ENCODE data around the gene FDX2.

- TF ChIP-seq BHLHE40 (IDR thresholded peaks at IDR 0.05; ENCODE audit: borderline replicate concordance): no peak
- no peak for TF ChIP-seq ELF4 (IDR thresholded peaks at IDR 0.05)
- no peak for TF ChIP-seq PKNOX1 (IDR thresholded peaks at IDR 0.05)
- TF ChIP-seq ARNT (IDR thresholded peaks at IDR 0.05): no peak
- no peak for TF ChIP-seq SUZ12 (IDR thresholded peaks at IDR 0.05)
- TF ChIP-seq ZNF384 (IDR thresholded peaks at IDR 0.05): no peak
These were observed 48.8 kb upstream of the FDX2 start for GRCh38 chr19:10364644-10365043.

Data from HEK293T (cell line).